GM19193 (cell line): ENCODE data around the gene E2F1.

ENCODE experiments used
- POLR2A ChIP-seq: IDR thresholded peaks from 4 replicates; pipeline ENCODE4 v1.6.1; 2011; ENCODE audit not compliant: insufficient read depth, insufficient read length; ENCODE audit errors: extremely low read depth

E2F1 gene

DNA sequence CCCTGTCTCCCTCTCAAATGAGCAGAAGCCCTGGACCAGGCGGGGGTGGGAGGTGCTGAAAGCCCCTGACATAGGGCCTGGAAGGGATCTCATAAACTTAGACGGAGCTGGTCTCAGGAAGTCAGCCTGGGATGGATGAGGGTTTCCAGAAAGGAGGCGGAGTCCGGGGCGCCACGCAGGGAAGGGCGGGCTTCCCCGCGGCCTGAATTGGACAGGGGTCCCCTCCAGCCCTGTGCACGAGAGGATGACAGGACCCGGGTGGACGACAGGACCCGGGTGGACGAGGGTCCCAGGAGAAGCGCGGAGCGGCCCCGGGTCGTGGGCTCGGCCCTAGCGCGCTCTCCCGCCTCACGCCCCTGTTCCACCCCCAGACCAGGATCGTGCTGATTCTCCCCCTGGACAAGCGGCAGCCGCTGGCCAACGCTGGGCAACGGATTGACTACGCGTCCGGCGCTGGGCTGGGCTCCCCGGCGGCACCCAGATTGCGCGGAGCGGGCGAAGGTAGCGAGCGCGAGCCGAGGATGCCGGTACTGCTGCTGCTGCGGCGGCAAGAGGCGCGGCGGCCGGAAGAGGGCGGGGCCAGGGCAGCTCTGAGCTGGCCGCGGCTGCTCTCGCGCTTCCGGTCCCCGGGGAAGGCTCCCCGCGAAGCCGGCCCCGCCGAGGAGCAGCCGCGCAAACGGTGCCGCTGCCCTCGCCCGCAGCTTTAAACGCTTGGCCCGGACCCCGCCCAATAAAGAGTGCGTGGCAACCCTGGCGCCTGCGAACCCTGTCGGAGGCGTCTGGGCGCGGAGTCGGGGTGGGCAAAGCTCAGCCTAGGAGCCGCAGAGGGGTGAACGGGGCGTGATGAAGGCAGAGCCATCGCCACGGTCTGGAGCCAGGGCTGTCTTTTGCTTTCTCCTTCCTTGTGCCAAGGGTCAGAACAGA is 22.8 kb downstream of the E2F1 start:
- TF ChIP-seq POLR2A: peak; percentile 96

DNA sequence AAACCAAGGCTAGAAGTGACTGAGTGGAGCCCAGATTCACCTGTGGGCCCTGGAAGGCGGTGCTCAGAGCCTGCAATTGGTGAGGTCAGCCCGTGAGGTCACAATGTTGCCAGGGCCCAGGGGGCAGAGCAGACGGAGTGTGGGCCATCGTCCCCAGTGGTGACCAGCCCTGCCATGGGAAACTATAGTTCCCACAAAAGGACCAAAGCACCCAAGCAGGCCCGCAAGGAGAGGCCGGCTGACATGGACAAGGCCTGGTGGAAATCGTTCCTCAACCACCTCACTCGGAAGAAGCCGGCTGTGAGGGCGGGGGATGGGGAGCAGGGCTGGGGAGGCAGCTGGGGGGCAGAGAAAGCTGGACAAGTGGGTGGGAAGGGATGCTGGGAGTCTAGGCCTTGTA is 24.0 kb downstream of the E2F1 start, which contains the start of gene C20orf144:
Gene C20orf144 (plus strand): TSS at position 156 of the 400 bp plus-strand sequence. CDS start 19 bp downstream, at position 175.
- no peak for TF ChIP-seq POLR2A

DNA sequence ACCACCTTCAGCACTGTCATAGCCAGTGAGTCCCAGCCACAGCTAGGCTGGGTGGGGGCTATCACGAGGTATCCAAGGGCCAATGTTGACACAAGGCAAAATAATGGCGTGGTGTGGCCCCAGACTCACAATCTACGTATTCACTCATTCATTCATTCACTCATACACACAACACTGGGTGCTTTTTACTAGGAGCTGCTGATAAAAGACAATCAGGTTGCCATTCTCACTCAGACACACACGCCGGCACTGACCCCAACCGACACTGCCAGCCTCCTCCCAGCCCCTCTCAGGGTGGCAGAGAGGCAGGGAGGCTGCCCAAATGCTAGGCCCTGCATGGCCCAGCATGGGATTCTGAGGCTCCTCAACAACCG is 25.5 kb downstream of the E2F1 start:
- no peak for TF ChIP-seq POLR2A

DNA sequence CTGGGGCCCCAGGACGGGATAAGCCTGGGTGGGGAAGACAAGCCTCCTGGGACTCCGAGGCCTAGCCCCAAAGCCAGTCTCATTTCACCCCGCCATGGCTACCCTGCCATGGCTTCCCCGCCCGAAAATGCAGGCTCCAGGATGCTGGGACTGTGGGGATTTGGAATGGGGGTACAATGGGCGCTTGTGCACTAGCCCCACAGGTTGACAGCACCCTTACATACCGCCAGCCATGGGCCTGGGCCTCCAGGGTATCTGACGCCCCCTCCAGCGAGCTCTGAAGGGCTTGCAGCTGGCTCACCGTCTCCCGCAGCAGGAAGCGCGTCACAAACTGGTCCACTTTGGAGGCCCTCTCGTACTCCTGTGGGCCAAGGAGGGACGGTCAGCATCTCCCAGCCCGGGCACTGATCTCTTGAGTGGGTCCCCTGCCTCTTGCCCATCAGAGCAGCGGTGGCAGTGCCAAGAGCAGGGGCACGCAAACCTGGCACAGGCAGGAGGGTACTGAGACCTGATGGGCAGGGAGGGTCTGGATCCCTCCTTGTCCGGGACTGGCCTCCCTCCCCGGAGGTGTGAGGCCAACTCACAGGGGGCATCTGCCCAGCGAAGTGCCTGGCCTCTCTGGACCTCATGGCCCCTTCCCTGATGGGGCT is 26.0 kb downstream of the E2F1 start:
- no peak for TF ChIP-seq POLR2A

DNA sequence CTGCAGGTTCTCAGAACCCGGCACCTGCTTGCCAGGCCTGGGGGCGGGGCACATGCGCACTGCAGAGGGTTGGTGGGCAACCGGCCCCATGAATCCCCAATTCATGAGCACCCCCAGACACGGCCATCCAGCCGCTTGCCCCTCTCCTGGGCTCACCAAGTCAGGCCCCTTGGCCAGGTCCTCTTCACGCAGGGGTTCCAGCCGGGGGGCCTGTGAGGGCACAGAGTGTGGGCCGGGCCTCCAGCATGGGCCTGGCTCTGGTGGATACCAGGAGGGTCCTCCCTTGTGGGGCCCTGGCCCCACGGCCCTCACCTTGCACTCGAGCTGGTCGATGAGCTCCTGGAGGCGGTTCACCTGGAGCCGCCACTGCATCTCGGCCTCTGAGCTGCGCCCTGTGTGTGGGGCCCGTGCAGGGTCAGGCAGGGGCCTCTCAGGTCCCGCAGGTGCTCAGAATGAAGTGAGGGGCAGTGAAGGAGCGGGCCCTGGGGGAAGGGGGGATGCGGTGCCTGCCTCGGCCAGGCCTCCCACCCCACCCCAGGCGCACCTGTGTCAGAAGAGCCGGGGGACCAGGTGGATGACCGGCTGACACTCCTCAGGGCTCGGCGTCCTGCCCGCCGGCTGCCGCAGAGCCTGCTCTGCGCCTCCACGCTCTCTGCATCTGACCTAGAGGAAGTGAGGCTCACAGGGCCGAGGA is 26.7 kb downstream of the E2F1 start:
- no peak for TF ChIP-seq POLR2A

DNA sequence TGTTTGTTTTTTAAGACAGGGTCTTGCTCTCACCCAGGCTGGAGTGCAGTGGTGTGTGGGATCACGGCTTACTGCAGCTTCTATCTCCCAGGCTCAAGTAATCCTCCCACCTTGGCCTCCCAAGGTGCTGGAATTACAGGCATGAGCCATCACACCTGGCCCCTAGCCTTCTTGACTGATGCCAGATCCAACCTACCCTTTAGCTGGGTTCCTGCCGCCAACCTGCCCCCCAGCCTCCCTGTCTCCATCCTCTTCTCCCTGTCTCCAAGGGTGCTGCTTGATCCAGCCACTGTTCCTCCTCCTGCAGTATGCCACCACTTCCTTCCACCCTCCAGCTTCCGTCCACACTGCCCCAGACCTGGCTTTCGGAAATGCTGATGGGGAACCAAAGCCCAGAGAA is 27.3 kb downstream of the E2F1 start:
- TF ChIP-seq POLR2A: no peak

DNA sequence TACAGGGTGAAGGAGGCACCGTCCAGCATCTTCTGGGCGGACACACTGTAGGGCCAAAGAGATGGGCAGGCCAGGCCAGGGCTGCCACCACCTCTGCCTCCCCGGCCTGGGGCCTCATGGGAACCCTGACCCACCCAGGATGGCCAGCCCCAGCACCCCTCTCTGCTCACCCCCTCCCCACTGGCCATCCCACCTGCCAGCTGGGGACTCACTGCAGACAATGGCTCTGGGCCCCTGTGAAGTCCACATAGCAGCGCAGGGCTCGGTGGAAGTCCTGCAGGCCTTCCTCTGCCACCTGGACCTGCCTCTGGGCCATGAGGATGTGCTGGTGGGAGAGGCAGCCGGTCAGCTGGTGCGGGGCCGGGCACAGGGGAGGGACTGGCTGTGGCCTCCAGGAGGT is 27.7 kb downstream of the E2F1 start:
- no peak for TF ChIP-seq POLR2A

DNA sequence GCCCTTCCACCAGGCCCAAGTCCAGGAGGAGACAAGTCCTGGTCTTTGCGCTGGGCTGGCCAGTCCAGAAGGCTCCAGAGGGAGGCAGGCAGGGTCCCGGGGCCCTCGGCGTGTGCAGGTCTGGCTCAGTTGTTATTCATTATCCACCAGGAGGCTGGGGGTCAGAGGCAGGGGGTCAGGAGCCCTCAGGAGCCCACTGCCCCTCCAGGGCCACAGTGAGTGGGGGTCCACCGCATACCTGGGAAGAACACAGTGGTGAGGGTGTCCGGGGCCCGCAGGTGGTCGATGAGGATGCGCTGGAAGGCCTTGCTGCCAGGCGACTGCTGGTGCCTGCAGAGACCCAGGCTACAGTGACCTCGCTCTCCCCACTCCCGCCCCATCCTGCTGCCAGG is 28.5 kb downstream of the E2F1 start:
- TF ChIP-seq POLR2A: no peak

DNA sequence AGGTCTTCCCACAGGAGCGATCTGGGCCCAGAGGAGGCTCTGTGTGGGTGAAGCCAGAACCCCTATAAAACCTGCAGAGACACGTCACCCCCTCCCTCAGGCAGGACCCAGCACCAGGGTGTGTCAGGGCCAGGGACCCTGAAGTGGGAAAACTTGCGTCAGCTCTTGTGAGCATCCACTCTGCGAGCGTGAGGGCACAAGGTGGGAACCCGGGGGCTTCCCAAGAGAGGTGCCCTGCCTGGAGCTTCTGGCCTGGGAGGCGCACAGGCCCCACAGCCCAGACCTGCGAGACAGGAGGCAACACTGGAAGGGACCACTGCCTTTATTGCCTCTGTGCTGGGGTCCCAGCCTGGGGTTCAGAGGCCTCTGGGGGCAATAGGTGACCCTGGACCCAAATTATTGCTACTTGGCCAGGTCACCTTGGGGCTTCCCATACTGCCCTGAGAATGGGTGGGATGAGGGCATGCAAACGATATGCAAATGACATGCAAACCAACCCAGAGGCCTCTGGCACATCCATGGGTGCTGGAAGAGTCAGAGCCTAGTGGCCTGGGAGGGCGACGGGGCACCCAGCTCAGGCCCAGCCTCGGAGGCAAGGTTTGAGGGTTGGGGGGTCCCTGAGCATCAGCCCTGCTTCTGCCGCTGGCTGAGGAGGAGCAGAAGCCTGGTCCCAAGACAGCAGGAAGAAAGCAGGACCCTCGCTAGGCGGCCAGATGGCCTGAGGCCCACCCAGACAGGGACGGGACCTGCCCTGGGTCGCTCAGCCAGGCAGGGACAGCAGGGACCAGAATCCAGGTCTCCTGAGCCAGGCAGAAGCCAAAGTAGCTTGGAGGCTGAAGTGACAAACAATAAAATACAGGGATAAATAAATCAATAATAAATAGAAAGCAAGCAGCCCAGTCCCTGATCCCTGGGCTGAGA is 29.1 kb downstream of the E2F1 start:
- no peak for TF ChIP-seq POLR2A

DNA sequence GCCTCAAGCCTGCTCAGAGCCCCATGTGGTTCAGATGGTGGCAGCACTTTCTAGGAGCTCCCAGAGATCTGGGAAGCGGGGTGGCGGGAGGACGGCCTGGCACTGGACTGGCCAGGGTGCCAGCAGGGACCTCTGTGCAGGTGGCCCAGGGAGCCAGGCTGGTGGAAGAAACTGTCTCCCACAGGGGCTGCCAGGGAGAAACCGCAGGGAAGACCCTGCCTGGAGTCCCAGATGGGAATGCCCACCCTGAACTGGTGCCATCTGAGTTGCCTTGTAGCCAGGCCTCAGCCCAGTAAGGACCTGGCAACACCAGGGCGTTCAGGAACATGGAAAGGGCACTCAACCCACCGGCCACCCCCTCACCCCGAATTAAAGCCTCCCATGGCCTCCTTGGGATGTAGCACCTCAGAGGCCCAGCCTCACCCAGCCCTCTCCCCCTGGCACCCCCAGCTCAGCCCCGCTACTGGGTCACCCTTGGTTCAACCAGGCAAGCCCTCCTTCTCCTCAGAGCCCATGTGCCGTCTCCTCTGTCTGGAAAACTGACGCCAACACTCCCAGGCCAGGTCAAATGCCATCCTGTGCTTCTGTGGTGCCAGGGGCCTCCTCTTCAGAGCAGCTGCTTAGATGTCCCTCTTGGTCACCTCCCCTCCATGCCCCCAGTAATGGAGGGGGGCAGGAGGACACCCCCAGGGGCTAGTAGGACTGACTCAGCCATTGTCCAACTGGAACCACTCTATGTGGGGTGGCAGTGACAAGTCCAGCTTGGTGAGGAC is 30.0 kb downstream of the E2F1 start:
- TF ChIP-seq POLR2A: no peak

DNA sequence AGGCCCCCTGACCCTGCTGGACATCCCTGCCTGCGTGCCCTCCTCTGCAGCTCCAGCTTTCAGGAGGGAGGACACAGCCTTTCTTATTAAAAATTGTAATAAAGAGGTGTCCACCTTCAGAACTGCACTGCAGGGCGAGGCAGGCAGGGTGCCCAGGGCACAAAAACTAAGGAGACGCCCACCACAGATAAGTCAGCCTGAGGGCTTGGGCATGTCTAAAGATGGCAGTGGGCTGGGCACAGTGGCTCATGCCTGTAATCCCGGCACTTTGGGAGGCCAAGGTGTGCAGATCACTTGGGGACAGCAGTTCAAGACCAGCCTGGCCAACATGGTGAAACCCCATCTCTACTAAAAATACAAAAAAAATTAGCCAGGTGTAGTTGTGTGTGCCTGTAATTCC is 31.0 kb downstream of the E2F1 start:
- no peak for TF ChIP-seq POLR2A

DNA sequence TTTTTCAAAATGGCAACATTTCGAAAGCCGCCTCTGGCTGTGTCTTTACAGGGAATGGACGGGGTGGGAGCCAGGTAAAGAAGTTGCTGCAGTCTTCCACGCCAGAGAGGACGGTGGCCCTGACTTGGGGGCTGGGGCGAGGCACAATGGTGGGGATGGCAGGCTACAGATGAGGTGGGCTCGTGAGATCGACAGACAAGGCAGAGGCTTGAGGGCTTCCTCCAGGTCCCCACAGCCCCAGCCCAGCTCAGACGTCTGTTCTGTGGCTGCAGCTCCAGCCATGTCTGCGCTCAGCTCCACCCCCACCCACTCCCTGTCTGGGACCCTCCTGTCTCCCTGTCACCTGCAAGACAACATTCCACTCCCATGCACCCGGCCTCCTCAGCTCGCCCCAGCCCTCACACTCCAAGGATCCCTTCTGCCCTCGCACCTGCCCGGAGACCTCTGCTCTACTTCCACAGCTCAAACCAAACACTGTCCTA is 31.5 kb downstream of the E2F1 start:
- no peak for TF ChIP-seq POLR2A

DNA sequence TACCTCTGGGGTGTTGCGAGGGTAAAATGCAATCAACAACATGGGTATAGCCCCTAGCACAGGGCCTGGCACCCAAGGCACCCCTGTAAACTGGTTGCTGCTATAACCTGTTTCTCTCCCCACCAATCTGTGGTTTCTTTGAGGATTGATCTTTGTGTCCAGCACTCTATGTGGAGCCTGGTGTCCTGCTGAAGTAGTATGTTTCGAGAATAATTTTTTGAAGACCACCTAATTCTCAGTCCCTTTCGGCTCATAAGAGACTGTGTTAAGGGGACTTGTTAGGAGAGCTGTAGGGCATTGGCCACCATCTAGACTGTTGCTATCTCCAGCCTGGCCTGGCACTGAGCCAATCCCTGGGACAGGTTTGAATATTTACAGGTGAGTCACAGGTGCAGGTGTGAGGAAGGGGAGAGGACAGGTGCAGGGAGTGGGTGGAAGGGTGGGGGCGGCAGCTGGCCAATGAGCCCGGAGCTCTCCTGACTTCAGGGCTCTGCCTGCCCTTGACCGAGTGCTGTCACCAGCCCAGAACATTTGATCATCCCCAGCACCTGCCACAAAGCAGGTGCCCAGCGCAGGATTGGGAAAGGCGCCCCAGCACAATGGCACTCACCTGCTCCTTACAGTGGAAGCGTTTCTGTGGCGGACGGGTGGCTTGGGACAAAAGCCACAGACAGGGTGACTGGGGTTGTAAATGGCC is 32.1 kb downstream of the E2F1 start:
- TF ChIP-seq POLR2A: no peak
